COLO668 (cell line): ENCODE data around the gene IL23R.

Source experiments
- DNase-seq: peaks from one replicate; lab custom pipeline; 2025; ENCODE audit not compliant: unreplicated experiment; lab: John Stamatoyannopoulos, UW

Gene IL23R

GRCh38 chr1:67228791-67229190 is 62.5 kb downstream of the IL23R start:
- no peak for DNase-seq

- no peak for DNase-seq
Observed at GRCh38 chr1:67230539-67230938, 64.3 kb downstream of the IL23R start.

- DNase-seq = no peak
Observed at GRCh38 chr1:67236277-67236676, 70.0 kb downstream of the IL23R start.

GRCh38 chr1:67239738-67240137 is 73.5 kb downstream of the IL23R start:
- DNase-seq = no peak

- no peak for DNase-seq
Observed at GRCh38 chr1:67241200-67241746, 75.0 kb downstream of the IL23R start.

GRCh38 chr1:67242016-67242415 is 75.8 kb downstream of the IL23R start:
- DNase-seq = no peak

- DNase-seq = no peak
Observed at GRCh38 chr1:67250051-67250653, 83.9 kb downstream of the IL23R start.

GRCh38 chr1:67256291-67257172 is 90.3 kb downstream of the IL23R start:
- DNase-seq = no peak

- DNase-seq = no peak
Observed at GRCh38 chr1:67257173-67257535, 90.9 kb downstream of the IL23R start.

GRCh38 chr1:67261680-67262079 is 95.4 kb downstream of the IL23R start:
- DNase-seq = no peak

- DNase-seq = no peak
Observed at GRCh38 chr1:67262735-67263134, 96.5 kb downstream of the IL23R start.

GRCh38 chr1:67264152-67264551 is 97.9 kb downstream of the IL23R start:
- no peak for DNase-seq

GRCh38 chr1:67264899-67265298 is 98.6 kb downstream of the IL23R start:
- no peak for DNase-seq

GRCh38 chr1:67269061-67269460 is 102.8 kb downstream of the IL23R start:
- no peak for DNase-seq

GRCh38 chr1:67270541-67270940 is 104.3 kb downstream of the IL23R start:
- DNase-seq = no peak

GRCh38 chr1:67273591-67273990 is 107.3 kb downstream of the IL23R start:
- DNase-seq = no peak

GRCh38 chr1:67274623-67275325 is 108.5 kb downstream of the IL23R start:
- DNase-seq = no peak

- DNase-seq = no peak
Observed at GRCh38 chr1:67280696-67281095, 114.4 kb downstream of the IL23R start.

GRCh38 chr1:67281244-67281643 is 115.0 kb downstream of the IL23R start:
- DNase-seq = no peak

GRCh38 chr1:67285780-67286488 is 119.7 kb downstream of the IL23R start:
- DNase-seq = no peak

GRCh38 chr1:67290236-67290635 is 124.0 kb downstream of the IL23R start:
- DNase-seq = no peak
